Memory B cell (primary cell): ENCODE measurements around the gene SLC35F5.
"Not testable (repeated sequence)": the region's sequence is repeated elsewhere in the genome, so short reads cannot be mapped to it uniquely, and the experiment has no call there.

Source experiments
- ATAC-seq: fragments of 150-1000 bp; cut with Tn5 transposase; 2 replicates; pipeline ENCODE4 v1.10.0; 2021; ENCODE audit warnings: low read depth, mild to moderate bottlenecking, moderate library complexity
- DNase-seq, 2 donors: peaks; one replicate each; pipeline ENCODE4 v3.0.0; 2022; ENCODE audit warnings: low spot score in 2 of 2
- H3K27ac Mint-ChIP-seq: one replicate; pipeline ENCODE4 v1.8.0; 2022; ENCODE audit warnings: mild to moderate bottlenecking, moderate library complexity, mixed read lengths
- H3K27me3 Mint-ChIP-seq: one replicate; pipeline ENCODE4 v1.8.0; 2022; ENCODE audit warnings: mixed read lengths
- H3K36me3 Mint-ChIP-seq: one replicate; pipeline ENCODE4 v1.8.0; 2022; ENCODE audit warnings: mild to moderate bottlenecking, mixed read lengths
- H3K4me1 Mint-ChIP-seq: one replicate; pipeline ENCODE4 v1.8.0; 2022; ENCODE audit warnings: mixed read lengths
- H3K4me3 Mint-ChIP-seq: one replicate; pipeline ENCODE4 v1.8.0; 2022; ENCODE audit warnings: mild to moderate bottlenecking, moderate library complexity, mixed read lengths
- H3K9me3 Mint-ChIP-seq: one replicate; pipeline ENCODE4 v1.8.0; 2022; ENCODE audit warnings: mixed read lengths

SLC35F5 gene

GRCh38 chr2:113756355-113757137 is at the start of gene SLC35F5:
TSS of gene SLC35F5 (minus strand) at chr2:113756642. CDS start at chr2:113756409, 233 bp downstream.
- Mint-ChIP-seq H3K36me3 (peaks cover 2% of the 10 kb centered on the region), H3K27me3 (no peaks in the 10 kb centered on the region), H3K9me3 (no peaks in the 10 kb centered on the region), H3K27ac (peak within 1 kb of the TSS; percentile 95), H3K4me3 (peak within 1 kb of the TSS; percentile 89), H3K4me1 (peaks cover 8% of the 10 kb centered on the region)
- peak; percentile 97 to 99 for DNase-seq
- ATAC-seq = peak; percentile 86

- DNase-seq (no peak), ATAC-seq (no peak)
- Mint-ChIP-seq H3K4me1 (peaks cover 9% of the 10 kb centered on the region), H3K36me3 (no peaks in the 10 kb centered on the region), H3K27me3 (peaks cover 1% of the 10 kb centered on the region), H3K27ac (no peak overlapping the region), H3K4me3 (no peak overlapping the region), H3K9me3 (no peaks in the 10 kb centered on the region)
Measured at GRCh38 chr2:113799375-113799774, 42.9 kb upstream of the SLC35F5 start.

- DNase-seq (no peak), ATAC-seq (no peak)
- Mint-ChIP-seq H3K4me1 (peaks cover 15% of the 10 kb centered on the region), H3K4me3 (no peak overlapping the region), H3K9me3 (no peaks in the 10 kb centered on the region), H3K36me3 (no peaks in the 10 kb centered on the region), H3K27ac (no peak overlapping the region), H3K27me3 (peaks cover 1% of the 10 kb centered on the region)
Measured at GRCh38 chr2:113797237-113797636, 40.8 kb upstream of the SLC35F5 start.

GRCh38 chr2:113796592-113797175 is 40.2 kb upstream of the SLC35F5 start:
- DNase-seq = no peak
- H3K4me3 Mint-ChIP-seq = no peak overlapping the region
- H3K4me1 Mint-ChIP-seq = peaks cover 20% of the 10 kb centered on the region
- H3K27me3 Mint-ChIP-seq = peaks cover 1% of the 10 kb centered on the region
- no peak overlapping the region for H3K27ac Mint-ChIP-seq
- no peak for ATAC-seq
- H3K9me3 Mint-ChIP-seq = no peaks in the 10 kb centered on the region
- no peaks in the 10 kb centered on the region for H3K36me3 Mint-ChIP-seq

DNA sequence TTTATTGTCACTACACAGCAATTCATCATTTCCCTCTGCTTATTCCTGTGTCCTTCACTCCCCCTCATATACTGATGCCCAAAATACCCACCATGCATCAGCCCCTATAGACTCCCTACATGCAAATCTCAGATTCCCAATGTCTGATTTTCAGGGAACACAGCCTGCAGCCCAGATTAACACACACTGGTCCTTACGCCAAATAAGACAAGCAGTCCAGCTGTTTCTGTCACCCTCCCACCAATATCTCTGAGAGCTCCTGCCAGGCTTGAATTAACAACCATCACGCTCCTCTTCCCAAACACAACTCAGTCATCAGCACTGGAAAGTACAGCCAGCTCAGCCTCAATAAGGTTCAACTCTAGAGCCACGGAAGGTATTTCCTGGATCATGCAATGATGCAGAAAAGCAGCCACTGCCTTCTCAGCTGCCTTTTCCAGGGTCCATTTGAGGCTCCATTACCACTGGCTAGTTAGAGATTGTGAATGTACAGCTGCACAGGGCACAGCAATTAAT is 39.0 kb upstream of the SLC35F5 start:
- H3K27me3 Mint-ChIP-seq = peaks cover 1% of the 10 kb centered on the region
- no peak overlapping the region for H3K4me3 Mint-ChIP-seq
- no peaks in the 10 kb centered on the region for H3K36me3 Mint-ChIP-seq
- peaks cover 20% of the 10 kb centered on the region for H3K4me1 Mint-ChIP-seq
- H3K9me3 Mint-ChIP-seq = no peaks in the 10 kb centered on the region
- no peak for ATAC-seq
- H3K27ac Mint-ChIP-seq = no peak overlapping the region
- DNase-seq = no peak

DNA sequence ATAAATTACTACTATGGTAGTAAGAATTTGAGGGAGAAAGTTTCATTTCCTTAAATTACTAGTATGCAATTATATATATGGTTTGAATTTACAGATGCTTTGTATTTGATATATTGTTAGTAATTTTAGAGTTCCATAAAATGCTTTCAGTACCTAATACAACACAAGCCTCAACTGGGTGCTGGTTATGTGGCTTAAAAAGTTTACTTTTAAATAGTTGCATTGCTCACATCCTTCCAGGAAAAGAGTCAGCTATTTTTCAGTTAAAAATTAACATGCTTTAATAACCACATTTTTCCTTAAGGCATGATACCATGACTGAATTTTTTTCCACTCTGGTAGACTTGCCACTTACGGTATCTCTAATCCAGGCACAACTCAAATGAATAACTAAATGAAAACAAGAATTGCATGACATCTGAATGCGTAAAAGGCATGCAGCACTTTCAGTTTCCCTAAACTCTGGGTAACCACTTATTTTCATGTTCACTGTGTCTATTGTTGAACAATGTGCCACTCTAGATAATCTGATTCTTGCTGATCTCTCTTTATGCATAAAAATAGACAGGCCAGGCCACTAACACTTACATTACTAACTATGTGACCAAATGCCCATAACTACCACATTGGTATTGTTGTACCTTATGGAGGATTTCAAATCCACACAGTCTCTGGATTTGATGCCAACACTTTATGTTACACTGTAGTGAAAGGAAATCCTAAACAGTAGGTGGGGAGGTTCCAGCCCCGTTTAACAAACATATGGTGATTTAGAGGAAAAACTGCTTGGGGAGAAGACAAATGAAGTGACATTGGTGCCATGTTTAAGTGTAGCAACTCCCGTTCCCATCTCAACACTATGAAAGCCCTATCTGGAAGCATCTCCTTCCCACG is 35.5 kb upstream of the SLC35F5 start:
- Mint-ChIP-seq H3K4me3 (peak overlapping the region; percentile 73), H3K9me3 (no peaks in the 10 kb centered on the region), H3K27me3 (peaks cover 1% of the 10 kb centered on the region), H3K36me3 (peaks cover 3% of the 10 kb centered on the region), H3K4me1 (peaks cover 15% of the 10 kb centered on the region), H3K27ac (peak overlapping the region; percentile 85)
- ATAC-seq (peak; percentile 86), DNase-seq (peak in 1 of 2 donors; percentile 2)

GRCh38 chr2:113784823-113785744 is 28.6 kb upstream of the SLC35F5 start:
- Mint-ChIP-seq H3K27ac (no peak overlapping the region), H3K36me3 (peaks cover 3% of the 10 kb centered on the region), H3K27me3 (no peaks in the 10 kb centered on the region), H3K4me1 (peaks cover 5% of the 10 kb centered on the region), H3K9me3 (no peaks in the 10 kb centered on the region), H3K4me3 (no peak overlapping the region)
- no peak for DNase-seq
- ATAC-seq = no peak

- peaks cover 5% of the 10 kb centered on the region for H3K4me1 Mint-ChIP-seq
- H3K27ac Mint-ChIP-seq = peak overlapping the region; percentile 68
- no peaks in the 10 kb centered on the region for H3K27me3 Mint-ChIP-seq
- ATAC-seq = no peak
- no peak for DNase-seq
- H3K36me3 Mint-ChIP-seq = no peaks in the 10 kb centered on the region
- H3K9me3 Mint-ChIP-seq = no peaks in the 10 kb centered on the region
- H3K4me3 Mint-ChIP-seq = no peak overlapping the region
Measured at GRCh38 chr2:113780472-113780871, 24.0 kb upstream of the SLC35F5 start.

- H3K36me3 Mint-ChIP-seq = no peaks in the 10 kb centered on the region
- peaks cover 8% of the 10 kb centered on the region for H3K4me1 Mint-ChIP-seq
- no peaks in the 10 kb centered on the region for H3K9me3 Mint-ChIP-seq
- H3K27me3 Mint-ChIP-seq = no peaks in the 10 kb centered on the region
- DNase-seq (no peak), ATAC-seq (no peak)
- H3K4me3 Mint-ChIP-seq = no peak overlapping the region
- no peak overlapping the region for H3K27ac Mint-ChIP-seq
Measured at GRCh38 chr2:113777371-113777770, 20.9 kb upstream of the SLC35F5 start.

GRCh38 chr2:113776949-113777348 is 20.5 kb upstream of the SLC35F5 start:
- Mint-ChIP-seq H3K36me3 (peaks cover under 1% of the 10 kb centered on the region), H3K27ac (no peak overlapping the region), H3K27me3 (no peaks in the 10 kb centered on the region), H3K4me1 (peaks cover 8% of the 10 kb centered on the region), H3K4me3 (no peak overlapping the region), H3K9me3 (no peaks in the 10 kb centered on the region)
- ATAC-seq (no peak), DNase-seq (no peak)

DNA sequence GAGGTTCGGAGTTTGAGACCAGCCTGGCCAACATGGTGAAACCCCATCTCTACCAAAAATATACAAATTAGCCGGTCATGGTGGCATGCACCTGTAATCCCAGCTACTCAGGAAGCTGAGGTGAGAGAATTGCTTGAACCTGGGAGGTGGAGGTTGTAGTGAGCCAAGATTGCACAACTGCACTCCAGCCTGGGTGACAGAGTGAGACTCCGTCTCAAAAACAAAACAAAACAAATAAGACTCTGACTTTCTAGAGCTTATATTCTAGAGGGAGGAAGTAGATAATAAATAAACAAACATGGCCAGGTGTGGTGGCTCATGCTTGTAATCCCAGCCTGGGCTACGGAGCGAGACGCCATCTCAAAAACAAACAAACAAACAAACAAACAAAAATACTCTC is 18.2 kb upstream of the SLC35F5 start:
- not testable (repeated sequence) for H3K36me3 Mint-ChIP-seq, H3K27me3 Mint-ChIP-seq, ATAC-seq, H3K27ac Mint-ChIP-seq, H3K4me3 Mint-ChIP-seq, H3K9me3 Mint-ChIP-seq, DNase-seq, H3K4me1 Mint-ChIP-seq

DNA sequence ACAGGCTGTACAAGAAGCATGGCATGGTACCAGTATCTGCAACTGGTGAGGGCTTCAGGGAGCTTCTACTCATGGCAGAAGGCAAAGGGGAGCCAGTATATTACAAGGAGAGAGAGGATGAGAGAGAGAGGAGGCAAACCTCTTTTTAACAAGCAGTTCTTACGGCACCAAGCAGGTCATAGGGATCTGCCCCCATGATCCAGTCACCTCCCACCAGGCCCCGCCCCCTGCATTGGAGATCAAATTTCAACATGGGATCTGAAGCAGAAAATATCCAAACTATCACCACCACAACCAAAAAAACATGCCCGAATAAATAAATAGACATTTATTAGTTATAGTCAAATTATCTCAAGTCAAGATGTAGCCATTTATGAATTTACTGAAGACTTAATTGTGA is 14.5 kb upstream of the SLC35F5 start:
- DNase-seq = no peak
- no peak for ATAC-seq
- Mint-ChIP-seq H3K9me3 (no peaks in the 10 kb centered on the region), H3K4me1 (peaks cover 3% of the 10 kb centered on the region), H3K27ac (no peak overlapping the region), H3K4me3 (no peak overlapping the region), H3K36me3 (peaks cover 2% of the 10 kb centered on the region), H3K27me3 (no peaks in the 10 kb centered on the region)

- H3K36me3 Mint-ChIP-seq = peaks cover 4% of the 10 kb centered on the region
- H3K4me3 Mint-ChIP-seq = no peak overlapping the region
- ATAC-seq (no peak), DNase-seq (no peak)
- H3K9me3 Mint-ChIP-seq = peaks cover 5% of the 10 kb centered on the region
- H3K4me1 Mint-ChIP-seq = no peaks in the 10 kb centered on the region
- no peaks in the 10 kb centered on the region for H3K27me3 Mint-ChIP-seq
- no peak overlapping the region for H3K27ac Mint-ChIP-seq
Measured at GRCh38 chr2:113769555-113769954, 13.1 kb upstream of the SLC35F5 start.
